Cardiac muscle cell (in vitro differentiated cells and primary cell): ENCODE measurements around the gene SLC16A11. TPM values are rescaled to one million over a fixed set of nuclear protein-coding genes. Genes with fewer than 3 reads are reported as not detected.
A peak's percentile ranks its signal among the peaks of the same experiment; 100 is the strongest.

Experiments used
- DNase-seq, 2 donors: peaks; one replicate each; pipeline versions ENCODE4 v3.0.0 to v3.0.0-alpha.2; 2010 to 2017; ENCODE audit warnings: low read depth in 1 of 2, low spot score in 1 of 2
- H3K27ac ChIP-seq: fragments of 200-600 bp; sonication (generic); 2 replicates; pipeline ENCODE4 v1.5.1; 2016
- H3K27me3 ChIP-seq: fragments of 200-600 bp; sonication (generic); 2 replicates; pipeline ENCODE4 v1.6.0; 2016; ENCODE audit warnings: control low read depth
- H3K36me3 ChIP-seq: fragments of 200-600 bp; sonication (generic); 2 replicates; pipeline ENCODE4 v1.5.1; 2016; ENCODE audit warnings: control low read depth
- H3K4me1 ChIP-seq: fragments of 200-600 bp; sonication (generic); 2 replicates; pipeline ENCODE4 v1.8.1; 2017; ENCODE audit warnings: low read depth, mild to moderate bottlenecking, mixed run types
- H3K4me3 ChIP-seq: fragments of 200-600 bp; sonication (generic); 2 replicates; pipeline ENCODE4 v1.5.1; 2016; ENCODE audit warnings: mild to moderate bottlenecking
- H3K9me3 ChIP-seq: fragments of 200-600 bp; sonication (generic); 2 replicates; pipeline ENCODE4 v1.5.1; 2017; ENCODE audit warnings: low read depth, mild to moderate bottlenecking, control low read depth
- polyA plus RNA-seq: library from polyadenylated mRNA; unstranded; fragments of >200 nt; fragmentation: Nextera tagmentation; extraction: Ambion mirVana; gene quantifications from 2 replicates; pipeline ENCODE4 v1.2.1, GENCODE V29; 2016
- total RNA-seq: library from RNA; depleted of rRNA; stranded (reverse); fragments of >200 nt; gene quantifications from 2 replicates; pipeline ENCODE4 v1.2.3, GENCODE V29; 2016
- TF ChIP-seq, protein P1 (sequence below): IDR thresholded peaks from 2 replicates; pipeline ENCODE4 v1.5.1; 2012; ENCODE audit warnings: low read depth, mild to moderate bottlenecking, low read length

Gene SLC16A11
- total and polyA plus RNA-seq, 2 experiments from 2014 or later: 1.1 to 3.8 TPM

DNA sequence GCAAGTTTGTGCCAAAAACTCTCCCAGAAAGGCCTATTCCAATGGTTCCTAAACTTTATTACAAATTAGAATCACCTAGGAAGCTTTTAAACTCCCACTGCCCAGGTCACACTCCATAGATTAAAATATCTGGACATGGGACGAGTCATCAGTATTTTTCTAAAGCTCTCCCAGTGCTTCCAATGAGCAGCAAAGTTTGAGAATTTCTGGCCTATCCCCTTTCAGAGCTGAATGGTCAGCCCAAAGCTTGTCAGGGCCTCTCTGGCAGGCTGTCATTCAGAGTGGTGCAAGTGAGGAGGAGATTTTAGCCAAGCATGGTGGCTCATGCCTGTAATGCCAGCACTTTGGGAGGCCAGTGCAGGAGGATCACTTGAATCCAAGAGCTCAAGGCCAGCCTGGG, 18.6 kb downstream of the SLC16A11 start:
- no peak overlapping the region for H3K4me3 ChIP-seq
- H3K4me1 ChIP-seq: no peaks in the 10 kb centered on the region
- H3K27ac ChIP-seq: no peak overlapping the region
- no peaks in the 10 kb centered on the region for H3K9me3 ChIP-seq
- TF ChIP-seq, protein P1, sequence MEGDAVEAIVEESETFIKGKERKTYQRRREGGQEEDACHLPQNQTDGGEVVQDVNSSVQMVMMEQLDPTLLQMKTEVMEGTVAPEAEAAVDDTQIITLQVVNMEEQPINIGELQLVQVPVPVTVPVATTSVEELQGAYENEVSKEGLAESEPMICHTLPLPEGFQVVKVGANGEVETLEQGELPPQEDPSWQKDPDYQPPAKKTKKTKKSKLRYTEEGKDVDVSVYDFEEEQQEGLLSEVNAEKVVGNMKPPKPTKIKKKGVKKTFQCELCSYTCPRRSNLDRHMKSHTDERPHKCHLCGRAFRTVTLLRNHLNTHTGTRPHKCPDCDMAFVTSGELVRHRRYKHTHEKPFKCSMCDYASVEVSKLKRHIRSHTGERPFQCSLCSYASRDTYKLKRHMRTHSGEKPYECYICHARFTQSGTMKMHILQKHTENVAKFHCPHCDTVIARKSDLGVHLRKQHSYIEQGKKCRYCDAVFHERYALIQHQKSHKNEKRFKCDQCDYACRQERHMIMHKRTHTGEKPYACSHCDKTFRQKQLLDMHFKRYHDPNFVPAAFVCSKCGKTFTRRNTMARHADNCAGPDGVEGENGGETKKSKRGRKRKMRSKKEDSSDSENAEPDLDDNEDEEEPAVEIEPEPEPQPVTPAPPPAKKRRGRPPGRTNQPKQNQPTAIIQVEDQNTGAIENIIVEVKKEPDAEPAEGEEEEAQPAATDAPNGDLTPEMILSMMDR: no peak
- no peaks in the 10 kb centered on the region for H3K36me3 ChIP-seq
- DNase-seq: no peak
- H3K27me3 ChIP-seq: peaks cover 22% of the 10 kb centered on the region

DNA sequence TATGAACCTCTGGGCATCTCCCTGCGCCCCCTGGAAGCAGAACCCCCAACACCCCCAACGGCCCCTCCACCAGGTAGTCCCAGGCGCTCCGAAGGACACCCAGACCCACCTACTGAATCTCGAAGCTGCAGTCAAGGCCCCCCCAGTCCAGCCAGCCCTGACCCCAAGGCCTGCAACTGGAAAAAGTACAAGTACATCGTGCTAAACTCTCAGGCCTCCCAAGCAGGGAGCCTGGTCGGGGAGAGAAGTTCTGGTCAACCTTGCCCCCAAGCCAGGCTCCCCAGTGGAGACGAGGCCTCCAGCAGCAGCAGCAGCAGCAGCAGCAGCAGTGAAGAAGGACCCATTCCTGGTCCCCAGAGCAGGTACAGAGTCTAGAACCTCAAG, 19.5 kb downstream of the SLC16A11 start:
- H3K27ac ChIP-seq: no peak overlapping the region
- no peak for DNase-seq
- peaks cover 22% of the 10 kb centered on the region for H3K27me3 ChIP-seq
- H3K9me3 ChIP-seq: no peaks in the 10 kb centered on the region
- H3K36me3 ChIP-seq: no peaks in the 10 kb centered on the region
- no peak overlapping the region for H3K4me3 ChIP-seq
- H3K4me1 ChIP-seq: no peaks in the 10 kb centered on the region
- TF ChIP-seq, protein P1: no peak

DNA sequence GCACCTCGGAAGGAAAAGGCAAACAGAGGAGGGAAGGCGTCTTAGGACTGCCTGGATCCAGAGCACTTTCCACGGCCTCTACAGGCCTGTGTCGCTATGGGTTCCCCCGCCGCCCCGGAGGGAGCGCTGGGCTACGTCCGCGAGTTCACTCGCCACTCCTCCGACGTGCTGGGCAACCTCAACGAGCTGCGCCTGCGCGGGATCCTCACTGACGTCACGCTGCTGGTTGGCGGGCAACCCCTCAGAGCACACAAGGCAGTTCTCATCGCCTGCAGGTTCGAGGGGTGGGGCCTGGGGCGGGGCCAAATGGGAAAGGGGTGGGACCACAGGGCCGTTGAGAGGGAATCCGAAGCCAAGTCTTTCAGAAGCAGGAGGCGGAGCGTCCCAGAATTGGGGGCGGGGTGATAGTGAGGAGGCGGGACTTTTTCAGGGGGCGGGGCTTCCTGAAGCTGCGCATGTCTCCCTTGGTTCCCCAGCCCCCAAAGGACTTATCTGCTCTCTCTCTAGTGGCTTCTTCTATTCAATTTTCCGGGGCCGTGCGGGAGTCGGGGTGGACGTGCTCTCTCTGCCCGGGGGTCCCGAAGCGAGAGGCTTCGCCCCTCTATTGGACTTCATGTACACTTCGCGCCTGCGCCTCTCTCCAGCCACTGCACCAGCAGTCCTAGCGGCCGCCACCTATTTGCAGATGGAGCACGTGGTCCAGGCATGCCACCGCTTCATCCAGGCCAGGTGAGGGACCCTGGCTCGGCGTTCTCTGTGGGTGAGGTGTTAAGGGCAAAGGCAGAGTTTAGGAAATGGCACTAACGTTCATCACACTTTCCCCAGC, 20.1 kb downstream of the SLC16A11 start:
- no peaks in the 10 kb centered on the region for H3K9me3 ChIP-seq
- peak; percentile 61 to 93 for DNase-seq
- H3K36me3 ChIP-seq: no peaks in the 10 kb centered on the region
- H3K27me3 ChIP-seq: peaks cover 22% of the 10 kb centered on the region
- no peak overlapping the region for H3K4me3 ChIP-seq
- H3K27ac ChIP-seq: no peak overlapping the region
- TF ChIP-seq, protein P1: no peak
- no peaks in the 10 kb centered on the region for H3K4me1 ChIP-seq

DNA sequence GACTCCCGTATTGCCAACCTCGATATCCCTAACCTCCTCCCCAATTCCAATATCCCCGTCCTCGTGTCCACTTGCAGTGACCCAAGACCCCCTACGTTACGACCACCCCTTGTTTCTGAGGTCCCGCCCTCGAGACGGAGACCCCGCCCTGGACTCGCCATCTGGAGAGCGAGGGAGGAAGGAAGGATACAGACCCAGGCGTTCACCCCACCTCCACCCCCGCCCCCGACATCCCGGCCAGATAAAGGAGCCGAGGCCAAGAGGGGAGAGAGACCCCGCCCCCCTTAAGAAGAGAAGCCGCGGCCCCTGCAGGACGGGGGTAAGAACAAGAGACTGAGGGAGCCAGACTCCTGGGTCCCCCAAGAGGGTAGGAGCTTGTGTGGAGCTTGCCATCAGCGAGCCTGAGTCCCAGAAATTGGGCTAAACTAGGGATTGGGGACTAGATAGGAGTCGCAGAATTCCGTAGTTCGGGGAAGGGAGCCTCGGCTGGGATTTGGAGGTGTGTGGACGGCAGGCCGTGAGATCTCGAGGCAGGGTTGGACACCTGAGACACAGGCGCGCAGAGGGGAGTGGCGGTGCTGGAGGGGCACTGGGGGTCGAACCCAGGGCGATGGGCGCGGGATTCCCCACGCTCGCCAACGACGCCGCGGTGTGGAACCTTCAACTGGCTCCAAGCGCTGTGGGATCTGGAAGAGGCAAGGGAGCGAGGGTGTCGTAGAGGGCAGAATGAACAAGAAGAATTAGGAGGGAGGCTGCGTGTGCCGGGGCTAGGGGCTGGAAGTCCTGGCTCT, 20.9 kb downstream of the SLC16A11 start, which contains the start of gene BCL6B:
BCL6B (plus strand) TSS at position 270 of the 791 bp plus-strand sequence. CDS start 622 bp downstream, outside the sequence.
- Histone ChIP-seq H3K36me3 (no peaks in the 10 kb centered on the region), H3K4me1 (no peaks in the 10 kb centered on the region), H3K4me3 (no peak within 1 kb of the TSS), H3K27me3 (peaks cover 22% of the 10 kb centered on the region), H3K27ac (no peak within 1 kb of the TSS), H3K9me3 (no peaks in the 10 kb centered on the region)
- DNase-seq: no peak
- TF ChIP-seq, protein P1: no peak

DNA sequence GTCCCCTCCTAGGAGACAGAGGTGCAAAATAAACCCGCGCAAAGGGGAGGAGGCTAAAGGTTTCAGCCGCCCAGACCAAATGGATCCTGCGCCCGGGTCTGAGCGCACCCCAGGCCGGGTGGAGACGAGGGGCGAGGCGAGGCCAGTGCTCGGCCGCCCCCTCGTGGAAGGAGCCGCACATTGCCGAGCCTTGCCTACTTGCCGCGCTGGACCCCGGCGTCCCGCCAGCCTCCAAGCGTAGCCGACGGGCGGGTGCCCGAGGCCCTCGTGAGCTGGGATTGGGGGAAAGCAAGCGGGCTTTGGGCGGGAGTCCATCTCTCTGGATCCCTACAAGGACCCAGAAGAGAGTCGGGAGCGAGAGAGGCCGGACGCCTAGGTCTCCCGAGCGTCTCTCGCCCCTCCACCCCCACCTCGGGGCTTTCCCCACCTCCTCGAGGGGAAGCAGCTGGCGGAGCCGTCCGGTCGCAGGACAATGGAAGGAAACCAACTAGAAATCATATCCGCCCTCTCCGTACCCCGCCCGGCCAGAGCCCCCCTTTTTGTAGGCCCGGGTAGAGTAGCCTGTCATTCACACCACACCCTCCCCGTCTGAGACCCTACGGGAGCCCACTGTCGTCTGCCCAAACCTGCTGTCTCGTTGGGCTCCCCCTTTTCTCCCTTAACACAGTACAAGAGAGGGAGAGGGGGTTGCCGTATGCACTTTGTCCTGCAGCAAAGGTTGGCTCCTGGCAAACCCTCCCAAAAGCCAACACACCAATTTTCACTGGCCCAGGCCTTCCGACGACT, 21.7 kb downstream of the SLC16A11 start:
- no peaks in the 10 kb centered on the region for H3K36me3 ChIP-seq
- H3K4me3 ChIP-seq: no peak overlapping the region
- H3K9me3 ChIP-seq: no peaks in the 10 kb centered on the region
- peaks cover 22% of the 10 kb centered on the region for H3K27me3 ChIP-seq
- TF ChIP-seq, protein P1: peak; percentile 93
- DNase-seq: peak; percentile 79 to 87
- H3K4me1 ChIP-seq: no peaks in the 10 kb centered on the region
- H3K27ac ChIP-seq: no peak overlapping the region
